ENCODE results near the gene ADCY7. TPM values are rescaled to one million over a fixed set of nuclear protein-coding genes. Genes with fewer than 3 reads are reported as not detected.

The ADCY7 gene
- total and polyA plus RNA-seq, 4 donors: 20.9 to 105 (median 38.5) TPM

- Histone ChIP-seq H3K4me1 (ENCODE audit: control insufficient read depth in 5 of 5, insufficient read depth in 5 of 5, low read length in 5 of 5) (peaks cover 0 to 20% (median 13%) of the 10 kb centered on the region in 5 donors), H3K27me3 (ENCODE audit: control insufficient read depth in 3 of 3, insufficient read depth in 3 of 3, low read length in 2 of 3) (peaks cover 0 to 10% (median 6%) of the 10 kb centered on the region in 3 donors), H3K9me3 (ENCODE audit: control insufficient read depth in 4 of 4, insufficient read depth in 3 of 4, low read length in 3 of 4) (peaks cover 0 to 2% (median 0%) of the 10 kb centered on the region in 4 donors), H3K4me3 (no peak overlapping the region), H3K9ac (ENCODE audit: insufficient read depth in 1 of 2, low read length in 2 of 2) (no peak overlapping the region), H3K27ac (ENCODE audit: low read depth in 1 of 2, low read length in 1 of 2) (peak overlapping the region in 1 of 2 donors; percentile 43), H3K36me3 (ENCODE audit: control insufficient read depth in 4 of 4, insufficient read depth in 4 of 4, low read length in 4 of 4) (no peaks in the 10 kb centered on the region)
- 92 to 96% methylated on average over 12 of the region's 12 CpGs for WGBS, 2 donors
- TF ChIP-seq CTCF (IDR thresholded peaks at IDR 0.05; ENCODE audit: control extremely low read depth, extremely low read depth): no peak
- ATAC-seq (ENCODE audit: insufficient read depth, low FRiP score) (no peak), DNase-seq (no peak)
Measured at GRCh38 chr16:50247123-50247905, 19.0 kb upstream of the ADCY7 start.

GRCh38 chr16:50247906-50248608 lies 18.3 kb upstream of the ADCY7 start:
- ATAC-seq (ENCODE audit: insufficient read depth, low FRiP score): no peak
- Histone ChIP-seq H3K27ac (ENCODE audit: low read depth in 1 of 2, low read length in 1 of 2) (peak overlapping the region in 1 of 2 donors; percentile 62), H3K36me3 (ENCODE audit: control insufficient read depth in 4 of 4, insufficient read depth in 4 of 4, low read length in 4 of 4) (no peaks in the 10 kb centered on the region), H3K4me3 (no peak overlapping the region), H3K9me3 (ENCODE audit: control insufficient read depth in 4 of 4, insufficient read depth in 3 of 4, low read length in 3 of 4) (peaks cover 0 to 2% (median 0%) of the 10 kb centered on the region in 4 donors), H3K27me3 (ENCODE audit: control insufficient read depth in 3 of 3, insufficient read depth in 3 of 3, low read length in 2 of 3) (peaks cover 0 to 10% (median 6%) of the 10 kb centered on the region in 3 donors), H3K4me1 (ENCODE audit: control insufficient read depth in 5 of 5, insufficient read depth in 5 of 5, low read length in 5 of 5) (peaks cover 0 to 20% (median 13%) of the 10 kb centered on the region in 5 donors), H3K9ac (ENCODE audit: insufficient read depth in 1 of 2, low read length in 2 of 2) (no peak overlapping the region)
- no peak for TF ChIP-seq CTCF (IDR thresholded peaks at IDR 0.05; ENCODE audit: control extremely low read depth, extremely low read depth)
- 76 to 83% methylated on average over 13 of the region's 13 CpGs for whole genome bisulfite sequencing, 2 donors
- DNase-seq: no peak

GRCh38 chr16:50248845-50249244 lies 17.5 kb upstream of the ADCY7 start:
- WGBS, 2 donors: 76 to 86% methylated on average over 8 of the region's 8 CpGs
- Histone ChIP-seq H3K36me3 (ENCODE audit: control insufficient read depth in 4 of 4, insufficient read depth in 4 of 4, low read length in 4 of 4) (no peaks in the 10 kb centered on the region), H3K9me3 (ENCODE audit: control insufficient read depth in 4 of 4, insufficient read depth in 3 of 4, low read length in 3 of 4) (peaks cover 0 to 2% (median 0%) of the 10 kb centered on the region in 4 donors), H3K9ac (ENCODE audit: insufficient read depth in 1 of 2, low read length in 2 of 2) (no peak overlapping the region), H3K27ac (ENCODE audit: low read depth in 1 of 2, low read length in 1 of 2) (peak overlapping the region in 1 of 2 donors; percentile 79), H3K4me3 (no peak overlapping the region), H3K27me3 (ENCODE audit: control insufficient read depth in 3 of 3, insufficient read depth in 3 of 3, low read length in 2 of 3) (peaks cover 0 to 10% (median 6%) of the 10 kb centered on the region in 3 donors), H3K4me1 (ENCODE audit: control insufficient read depth in 5 of 5, insufficient read depth in 5 of 5, low read length in 5 of 5) (peaks cover 0 to 20% (median 13%) of the 10 kb centered on the region in 5 donors)
- no peak for DNase-seq
- no peak for TF ChIP-seq CTCF (IDR thresholded peaks at IDR 0.05; ENCODE audit: control extremely low read depth, extremely low read depth)
- no peak for ATAC-seq (ENCODE audit: insufficient read depth, low FRiP score)

All from lung (tissue), 12 donors.